Measurements from ENCODE around the gene SDK1.

Gene SDK1

DNA sequence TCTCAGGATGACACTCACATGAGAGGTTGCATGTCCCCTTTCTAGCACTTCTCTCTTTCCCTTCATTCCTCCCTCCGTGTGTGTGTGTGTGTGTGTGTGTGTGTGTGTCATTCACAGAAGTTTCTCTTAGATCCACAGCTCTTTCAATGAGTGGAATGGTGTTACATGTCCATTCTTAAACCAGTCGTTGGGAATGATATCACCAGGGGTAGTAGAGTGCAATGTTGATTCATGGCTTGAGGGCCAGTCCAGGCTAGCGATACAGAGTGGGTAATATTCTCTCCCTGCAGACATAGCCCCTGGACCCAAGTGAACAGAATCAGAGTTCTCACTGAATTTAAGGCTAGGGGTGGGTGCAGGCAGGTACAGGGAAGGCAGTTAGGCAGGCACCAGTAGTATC, 187.8 kb downstream of the SDK1 start:
- DNase-seq (ENCODE audit: low spot score) = no peak
- POLR2A ChIA-PET (ENCODE audit: low non-redundant PET) = no interaction called here
- CTCF ChIA-PET = interaction anchor here (0.7 kb wide), 1 partner anchor 399 kb away, joined by 3 read pairs; no protein-coding TSS in a partner anchor
- TF ChIP-seq, protein P1, sequence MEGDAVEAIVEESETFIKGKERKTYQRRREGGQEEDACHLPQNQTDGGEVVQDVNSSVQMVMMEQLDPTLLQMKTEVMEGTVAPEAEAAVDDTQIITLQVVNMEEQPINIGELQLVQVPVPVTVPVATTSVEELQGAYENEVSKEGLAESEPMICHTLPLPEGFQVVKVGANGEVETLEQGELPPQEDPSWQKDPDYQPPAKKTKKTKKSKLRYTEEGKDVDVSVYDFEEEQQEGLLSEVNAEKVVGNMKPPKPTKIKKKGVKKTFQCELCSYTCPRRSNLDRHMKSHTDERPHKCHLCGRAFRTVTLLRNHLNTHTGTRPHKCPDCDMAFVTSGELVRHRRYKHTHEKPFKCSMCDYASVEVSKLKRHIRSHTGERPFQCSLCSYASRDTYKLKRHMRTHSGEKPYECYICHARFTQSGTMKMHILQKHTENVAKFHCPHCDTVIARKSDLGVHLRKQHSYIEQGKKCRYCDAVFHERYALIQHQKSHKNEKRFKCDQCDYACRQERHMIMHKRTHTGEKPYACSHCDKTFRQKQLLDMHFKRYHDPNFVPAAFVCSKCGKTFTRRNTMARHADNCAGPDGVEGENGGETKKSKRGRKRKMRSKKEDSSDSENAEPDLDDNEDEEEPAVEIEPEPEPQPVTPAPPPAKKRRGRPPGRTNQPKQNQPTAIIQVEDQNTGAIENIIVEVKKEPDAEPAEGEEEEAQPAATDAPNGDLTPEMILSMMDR (conservative IDR thresholded peaks at IDR 0.05; ENCODE audit: low read depth) = no peak
- H3K27ac ChIP-seq = no peak overlapping the region

DNA sequence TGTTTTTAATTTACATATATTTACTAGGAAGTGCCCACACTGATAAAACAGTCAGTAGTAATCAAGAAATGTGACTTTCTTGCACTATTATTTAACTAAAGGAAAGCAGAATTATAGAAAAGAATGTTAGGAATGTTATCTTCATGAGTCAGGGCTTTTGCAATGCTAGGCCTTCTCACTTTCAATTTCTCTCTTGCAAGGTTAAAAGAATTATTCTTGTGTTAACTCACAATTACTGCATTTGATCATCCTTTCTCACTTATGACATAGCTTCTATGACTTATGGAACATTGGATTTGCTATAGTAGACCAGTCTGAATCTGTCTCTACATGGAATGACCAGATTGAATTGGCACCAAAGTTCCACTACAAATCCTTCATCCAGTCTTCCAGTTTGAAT, 192.4 kb downstream of the SDK1 start:
- TF ChIP-seq, protein P1 (conservative IDR thresholded peaks at IDR 0.05; ENCODE audit: low read depth) = no peak
- ChIA-PET POLR2A (ENCODE audit: low non-redundant PET) (no interaction called here), CTCF (interaction anchor here (0.6 kb wide), 1 partner anchor 191 kb away, joined by 3 read pairs; no protein-coding TSS in a partner anchor)
- no peak overlapping the region for H3K27ac ChIP-seq
- DNase-seq (ENCODE audit: low spot score) = peak; percentile 52

DNA sequence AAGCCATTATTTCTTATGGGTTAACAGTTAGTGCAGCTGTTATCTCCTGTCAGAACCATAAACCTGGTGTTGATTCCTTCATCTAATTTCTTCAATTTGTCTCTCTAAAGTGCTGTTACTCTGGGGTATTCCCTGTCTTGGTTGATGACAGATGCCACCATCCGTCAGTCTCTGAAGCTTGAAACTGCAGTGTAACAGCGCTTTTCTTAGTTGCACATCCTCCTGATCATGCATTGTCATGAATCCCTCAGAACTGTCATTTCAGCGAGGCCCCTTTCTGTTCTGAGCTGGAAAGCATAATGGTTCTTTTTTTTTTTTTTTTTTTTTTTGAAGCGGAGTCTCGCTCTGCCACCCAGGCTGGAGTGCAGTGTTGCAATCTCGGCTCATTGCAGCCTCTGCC, 193.9 kb downstream of the SDK1 start:
- TF ChIP-seq, protein P1 (conservative IDR thresholded peaks at IDR 0.05; ENCODE audit: low read depth) = no peak
- no peak for DNase-seq (ENCODE audit: low spot score)
- ChIA-PET POLR2A (ENCODE audit: low non-redundant PET) (no interaction called here), CTCF (interaction anchor here (1.0 kb wide), 1 partner anchor 12 kb away, joined by 4 read pairs; no protein-coding TSS in a partner anchor)
- no peak overlapping the region for H3K27ac ChIP-seq

DNA sequence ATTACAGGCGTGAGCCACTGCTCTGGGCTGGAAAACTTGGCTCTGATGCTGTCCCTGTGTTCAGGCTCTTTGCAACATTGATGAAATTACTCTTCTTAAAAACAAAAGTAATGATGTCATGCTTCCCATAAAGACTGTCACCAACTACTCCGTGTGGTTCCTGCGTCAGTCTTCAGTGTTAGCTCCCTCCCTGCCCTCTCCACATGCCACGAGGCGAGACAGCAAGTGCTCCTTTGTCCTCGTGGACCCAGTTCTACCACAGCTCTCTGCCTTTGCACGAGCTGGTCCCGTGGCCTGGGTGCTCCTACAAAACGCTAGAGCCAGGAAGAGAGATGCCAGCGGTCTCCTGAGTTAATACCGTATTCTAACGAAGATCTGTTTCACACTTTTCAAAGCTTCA, 194.5 kb downstream of the SDK1 start:
- TF ChIP-seq, protein P1 (conservative IDR thresholded peaks at IDR 0.05; ENCODE audit: low read depth) = no peak
- DNase-seq (ENCODE audit: low spot score) = no peak
- H3K27ac ChIP-seq = no peak overlapping the region
- ChIA-PET CTCF (interaction anchor here (0.6 to 1.0 kb wide), 2 partner anchors 13 to 389 kb away, joined by 4 read pairs; no protein-coding TSS in a partner anchor), POLR2A (ENCODE audit: low non-redundant PET) (no interaction called here)

DNA sequence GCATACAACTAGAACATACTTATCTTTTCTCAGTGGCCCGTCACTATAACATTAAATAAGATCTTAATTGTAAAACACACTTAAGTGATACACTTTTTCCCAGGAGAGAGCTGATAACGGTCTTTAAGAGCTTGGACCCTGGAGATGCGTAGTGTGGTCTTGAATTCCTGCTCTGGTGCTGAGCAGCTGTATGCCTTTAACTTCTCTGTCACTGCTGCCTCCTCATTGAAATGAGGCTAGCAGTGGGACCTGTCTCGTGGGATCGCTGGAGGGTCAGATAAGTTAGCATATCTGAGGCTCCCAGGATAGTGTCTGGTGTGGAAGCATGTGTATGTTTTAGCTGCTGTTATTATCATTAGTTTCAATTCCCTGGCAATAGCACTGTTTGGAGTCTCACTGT, 194.9 kb downstream of the SDK1 start:
- TF ChIP-seq, protein P1 (conservative IDR thresholded peaks at IDR 0.05; ENCODE audit: low read depth) = no peak
- no peak for DNase-seq (ENCODE audit: low spot score)
- POLR2A ChIA-PET (ENCODE audit: low non-redundant PET) = no interaction called here
- CTCF ChIA-PET = interaction anchor here (0.6 kb wide), 2 partner anchors 50 to 388 kb away, joined by 3 to 4 read pairs; no protein-coding TSS in a partner anchor
- no peak overlapping the region for H3K27ac ChIP-seq

DNA sequence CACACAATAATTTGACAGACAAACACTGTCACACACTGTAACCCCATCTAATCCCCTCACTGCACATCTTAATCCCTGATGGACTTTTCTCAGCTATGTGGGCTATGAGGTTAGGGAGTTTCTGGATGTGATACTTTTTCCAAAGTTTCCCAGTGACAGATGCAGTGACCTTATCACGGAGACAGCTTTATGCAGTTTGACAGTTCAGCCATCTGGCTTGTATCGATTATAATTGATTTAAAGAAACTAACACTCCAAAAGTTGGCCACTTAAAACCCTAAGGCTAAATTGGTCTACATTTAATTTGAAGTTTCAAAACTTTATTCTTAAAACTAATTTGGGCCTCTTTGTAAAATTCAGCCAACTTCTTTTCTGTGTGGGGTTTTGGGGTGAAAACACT, 196.7 kb downstream of the SDK1 start:
- TF ChIP-seq, protein P1 (conservative IDR thresholded peaks at IDR 0.05; ENCODE audit: low read depth) = no peak
- H3K27ac ChIP-seq = no peak overlapping the region
- POLR2A ChIA-PET (ENCODE audit: low non-redundant PET) = no interaction called here
- DNase-seq (ENCODE audit: low spot score) = no peak
- CTCF ChIA-PET = no interaction called here
